NCI-H748 (cell line): ENCODE results near the gene SF3B5.
"Not testable (repeated sequence)": the region's sequence is repeated elsewhere in the genome, so short reads cannot be mapped to it uniquely, and the experiment has no call there.

Source experiments
- DNase-seq: peaks from one replicate; lab custom pipeline; 2025; ENCODE audit not compliant: unreplicated experiment; lab: John Stamatoyannopoulos, UW

The SF3B5 gene

DNA sequence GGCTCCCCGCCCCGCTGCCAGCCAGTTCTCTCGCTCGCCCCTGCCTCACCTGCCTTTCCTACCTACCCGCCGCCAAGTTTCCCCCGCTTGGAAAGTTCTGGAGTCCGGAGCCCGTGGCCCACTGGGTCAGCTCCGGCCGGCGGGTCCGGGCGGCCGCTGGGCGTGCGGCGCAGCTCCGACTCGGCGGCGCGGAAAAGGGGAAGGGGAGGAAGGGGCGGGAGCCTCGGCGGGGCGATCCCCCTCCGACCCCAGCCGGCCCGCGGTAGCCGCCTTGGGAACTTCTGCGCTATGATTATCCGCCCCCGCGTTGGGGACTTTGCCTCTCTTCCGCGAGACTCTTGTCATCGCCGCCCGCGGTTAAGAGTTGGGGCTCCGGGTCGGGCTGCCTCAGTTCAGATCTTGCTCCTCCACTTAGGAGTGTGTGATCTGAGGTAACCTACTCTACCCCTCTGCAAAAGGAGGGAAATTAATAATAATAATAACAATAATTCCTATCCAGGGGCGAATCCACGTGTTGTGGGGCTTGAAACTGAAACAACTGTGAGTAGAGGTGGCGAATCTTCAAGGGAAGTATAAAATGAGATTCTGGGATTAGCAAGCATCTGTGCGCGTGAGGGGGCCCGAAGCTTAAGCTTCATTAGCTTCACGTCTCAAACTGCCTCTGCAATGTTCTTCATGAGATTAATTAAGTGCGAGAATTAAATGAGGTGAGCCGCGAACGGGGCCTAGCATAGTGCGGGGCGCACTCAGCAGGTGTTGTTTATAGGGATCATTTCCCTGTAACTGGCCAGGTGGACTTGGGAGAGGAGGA, 30.8 kb downstream of the SF3B5 start:
- DNase-seq = peak; percentile 61

DNA sequence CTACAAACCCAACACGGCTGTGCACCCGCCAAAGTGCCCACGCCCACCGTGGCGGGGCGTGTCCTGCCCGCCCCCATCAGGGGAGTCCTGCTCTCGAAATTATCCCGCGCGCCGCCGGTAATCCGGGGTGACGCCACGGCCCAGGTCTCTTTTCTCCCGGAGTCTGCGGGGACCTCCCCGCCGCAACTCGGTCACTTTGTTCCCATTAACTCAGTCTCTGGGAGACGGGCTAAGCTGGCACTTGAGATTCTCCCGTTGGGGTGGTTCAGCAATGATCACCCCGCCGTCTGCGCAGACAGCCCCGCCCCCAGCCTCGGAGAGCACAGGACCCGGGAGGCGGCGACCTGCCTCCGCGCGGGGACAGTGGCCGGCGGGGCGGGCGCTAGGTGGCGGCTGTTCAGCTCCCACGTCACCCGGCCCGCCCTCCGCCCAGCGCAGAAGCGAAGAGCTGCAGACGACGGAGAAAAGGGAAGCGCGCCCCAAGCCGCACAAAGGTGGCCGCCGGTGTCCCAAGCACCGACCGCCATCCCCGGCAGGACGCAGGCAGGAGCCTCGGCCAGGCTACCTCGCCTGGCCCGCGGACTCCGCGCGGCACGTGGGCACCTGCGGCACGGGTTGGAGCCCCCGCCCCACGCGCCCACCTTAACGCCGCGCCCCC, 31.5 kb downstream of the SF3B5 start:
- peak; percentile 89 for DNase-seq

DNA sequence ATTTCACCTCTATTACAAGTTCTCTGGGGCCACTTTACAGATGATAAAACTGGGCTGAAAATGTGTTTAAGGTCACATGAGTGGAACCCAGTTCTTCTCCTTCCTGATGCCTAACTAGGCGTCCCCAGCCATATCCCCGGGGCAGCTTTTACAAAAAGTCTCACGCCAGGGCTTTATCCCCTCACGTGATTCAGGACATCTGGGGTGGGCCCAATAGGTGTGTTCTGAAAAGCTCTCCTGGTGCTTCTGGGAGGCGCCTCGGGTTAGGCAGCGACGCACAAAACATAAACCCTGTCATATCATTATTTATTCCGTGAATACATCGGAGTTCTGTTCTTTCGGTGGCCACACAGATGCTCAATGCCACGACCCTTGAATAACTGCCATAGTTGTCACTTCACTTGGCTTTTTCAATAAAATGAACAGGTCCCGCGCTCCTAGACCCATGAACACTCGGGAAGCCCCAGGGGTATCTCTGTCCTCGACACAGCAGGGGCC, 32.1 kb downstream of the SF3B5 start:
- peak; percentile 66 for DNase-seq

DNA sequence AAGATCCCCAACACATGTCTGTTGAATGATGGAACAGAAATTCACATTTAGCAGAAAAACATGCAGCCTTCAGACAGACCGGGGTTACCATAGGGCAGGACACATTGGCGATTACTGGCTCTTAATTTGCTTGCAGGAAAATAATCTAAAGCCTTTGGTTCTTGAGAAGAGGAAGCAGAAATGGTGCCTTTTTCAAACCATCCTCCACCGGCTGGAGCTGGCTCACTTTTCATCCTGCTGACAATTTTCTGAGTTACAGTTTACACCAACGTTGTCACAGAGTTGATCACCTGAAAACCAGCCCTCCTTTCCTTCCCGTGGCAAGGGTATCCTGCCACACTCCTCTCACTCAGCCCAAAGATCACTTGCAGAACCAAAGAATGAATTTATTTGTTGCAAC, 32.6 kb downstream of the SF3B5 start:
- DNase-seq = peak; percentile 12

DNA sequence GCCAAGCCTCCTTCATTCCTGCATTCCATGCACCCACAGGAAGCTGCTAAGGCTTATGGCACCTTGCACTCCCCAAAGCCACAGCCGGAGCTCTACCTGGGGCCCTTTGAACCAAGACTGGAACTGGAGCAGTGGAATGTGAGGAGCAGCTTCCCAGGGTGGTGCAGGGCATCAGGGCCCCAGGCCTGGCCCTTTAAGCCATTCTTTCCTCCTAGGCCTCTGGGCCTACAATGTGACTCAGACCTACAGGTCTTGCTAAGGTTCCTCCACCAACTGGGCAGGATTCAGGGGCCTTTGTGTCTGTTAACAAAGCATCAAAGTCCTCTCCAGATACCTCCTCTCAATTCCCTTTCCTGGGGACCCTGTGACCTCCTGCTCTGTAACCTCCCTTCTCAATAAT, 36.2 kb downstream of the SF3B5 start:
- DNase-seq = no peak

- DNase-seq = no peak
Observed at GRCh38 chr6:144055121-144055931, 40.0 kb downstream of the SF3B5 start.

GRCh38 chr6:144053601-144054000, 41.8 kb downstream of the SF3B5 start:
- DNase-seq = no peak

DNA sequence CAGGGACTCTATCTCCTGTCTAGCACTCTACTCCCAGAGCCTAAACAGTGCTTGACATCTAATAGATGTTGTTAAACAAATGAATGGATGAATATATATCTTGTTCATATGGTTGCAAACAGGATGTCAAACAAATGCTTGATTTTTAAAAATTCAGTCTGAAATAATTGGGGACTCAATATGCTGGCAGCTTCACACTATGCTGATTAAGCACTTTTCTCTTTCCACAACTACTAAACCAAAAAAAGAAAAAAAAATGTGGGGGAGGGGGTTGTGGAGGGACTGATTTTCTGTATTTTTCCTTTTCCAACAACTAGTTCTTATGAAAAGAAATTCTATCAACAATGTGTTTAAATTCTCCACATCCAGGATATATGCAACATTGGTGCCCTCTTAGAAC, 42.9 kb downstream of the SF3B5 start:
- DNase-seq = no peak

DNA sequence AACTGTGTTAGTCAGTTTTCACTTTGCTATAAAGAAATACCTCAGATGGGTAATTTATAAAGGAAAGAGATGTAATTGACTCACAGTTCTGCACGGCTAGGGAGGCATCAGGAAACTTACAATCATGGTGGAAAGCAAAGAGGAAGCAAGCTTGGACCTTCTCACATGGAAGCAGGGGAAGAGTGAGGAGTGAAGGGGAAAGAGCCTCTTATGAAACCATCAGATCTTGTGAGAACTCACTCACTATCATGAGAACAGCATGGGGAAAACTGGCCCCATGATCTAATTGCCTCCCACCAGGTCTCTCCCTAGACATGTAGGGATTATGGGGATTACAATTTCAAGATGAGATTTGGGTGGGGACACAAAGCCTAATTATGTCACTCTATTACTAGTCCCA, 46.0 kb downstream of the SF3B5 start:
- no peak for DNase-seq

- no peak for DNase-seq
Observed at GRCh38 chr6:144047688-144048087, 47.7 kb downstream of the SF3B5 start.

GRCh38 chr6:144046672-144047071, 48.7 kb downstream of the SF3B5 start:
- not testable (repeated sequence) for DNase-seq

DNA sequence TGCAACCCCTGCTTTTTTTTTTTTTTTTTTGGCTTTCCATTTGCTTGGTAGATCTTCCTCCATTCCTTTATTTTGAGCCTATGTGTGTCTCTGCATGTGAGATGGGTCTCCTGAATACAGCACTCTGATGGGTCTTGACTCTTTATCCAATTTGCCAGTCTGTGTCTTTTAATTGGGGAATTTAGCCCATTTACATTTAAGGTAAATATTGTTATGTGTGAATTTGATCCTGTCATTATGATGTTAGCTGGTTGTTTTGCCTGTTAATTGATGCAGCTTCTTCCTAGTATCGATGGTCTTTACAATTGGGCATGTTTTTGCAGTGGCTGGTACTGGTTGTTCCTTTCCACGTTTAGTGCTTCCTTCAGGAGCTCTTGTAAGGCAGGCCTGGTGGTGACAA, 50.4 kb downstream of the SF3B5 start:
- DNase-seq = not testable (repeated sequence)
